Transverse colon (tissue), 4 donors: Measurements from ENCODE around the gene TTPAL. TPM values are rescaled to one million over a fixed set of nuclear protein-coding genes. Genes with fewer than 3 reads are reported as not detected.

ENCODE experiments used
- DNase-seq: peaks from one replicate; pipeline ENCODE4 v3.0.0-alpha.2; 2019
- H3K27ac ChIP-seq, 4 donors: fragments of 200-600 bp; sonication (generic); 2 replicates each; pipeline ENCODE4 v1.5.1; 2016 to 2018; ENCODE audit warnings: inconsistent platforms in 4 of 4
- H3K27me3 ChIP-seq: fragments of 200-600 bp; sonication (generic); 2 replicates; pipeline ENCODE4 v1.5.1; 2017; ENCODE audit warnings: inconsistent platforms
- H3K36me3 ChIP-seq, 4 donors: fragments of 200-600 bp; sonication (generic); 2 replicates each; pipeline ENCODE4 v1.5.1; 2017 to 2019; ENCODE audit warnings: inconsistent platforms in 4 of 4
- H3K4me1 ChIP-seq, 4 donors: fragments of 200-600 bp; sonication (generic); 2 replicates each; pipeline ENCODE4 v1.5.1; 2017 to 2020; ENCODE audit warnings: inconsistent platforms in 4 of 4
- H3K4me3 ChIP-seq, 4 donors: fragments of 200-600 bp; sonication (generic); 1 replicate in 1 of 4; 2 replicates in 3 of 4; pipeline versions ENCODE4 v1.5.1 to v1.6.1; 2017 to 2019; ENCODE audit warnings: inconsistent platforms in 4 of 4
- H3K9me3 ChIP-seq, 2 donors: fragments of 200-600 bp; sonication (generic); 2 replicates each; pipeline ENCODE4 v1.5.1; 2017 to 2019; ENCODE audit warnings: inconsistent platforms in 2 of 2
- EP300 ChIP-seq: sonication (generic); formaldehyde crosslinking; IDR thresholded peaks from one replicate; pipeline ENCODE4 v1.6.1; 2017; ENCODE audit warnings: antibody characterized with exemption, low read depth
- POLR2A ChIP-seq: fragments of 450-650 bp; IDR thresholded peaks from one replicate; pipeline ENCODE4 v1.6.1; 2016; ENCODE audit warnings: antibody characterized with exemption, mild to moderate bottlenecking, moderate library complexity
- POLR2AphosphoS5 ChIP-seq, 3 donors: sonication (generic); formaldehyde crosslinking; IDR thresholded peaks; one replicate each; pipeline ENCODE4 v1.6.1; 2016; ENCODE audit warnings: antibody characterized with exemption in 3 of 3
- WGBS, 2 donors: methylation state at CpG; one replicate each; pipeline ENCODE4 v1.1.5; 2018; ENCODE audit warnings: low coverage in 1 of 2; 5-methylcytosine and 5-hydroxymethylcytosine counted together
- in situ Hi-C, 4 donors: fragments of 200-750 bp; cut with MboI; loops; one replicate each; pipeline versions ENCODE4 v1.15.0 to v1.15.1; 2017; ENCODE audit warnings: low sequenced_read_pairs in 3 of 4, low pct_ligation_motif_present in 1 of 4, low pct_unique_long_range_greater_than_20kb in 1 of 4
- intact Hi-C: fragments of 100-400 bp; cut with DNase I; formaldehyde crosslinking; loops from one replicate; pipeline ENCODE4 v1.15.1; 2023; ENCODE audit warnings: low total_unique reads
- total RNA-seq, 4 donors: library from RNA; depleted of rRNA; stranded (reverse); fragments of >200 nt; gene quantifications; one replicate each; pipeline ENCODE4 v1.1.0, GENCODE V29; 2016
- TF ChIP-seq, protein P1 (sequence below), 5 experiments: fragments of 200-600 bp in 3 of 5; fragments of 450-650 bp in 2 of 5; sonication (generic) in 3 of 5; IDR thresholded peaks; 1 replicate in 2 of 5; 2 replicates in 3 of 5; pipeline ENCODE4 v1.5.1; 2016 to 2017; ENCODE audit warnings: antibody characterized with exemption in 5 of 5, inconsistent platforms in 3 of 5, mild to moderate bottlenecking in 2 of 5, moderate library complexity in 1 of 5

Gene TTPAL
- total RNA-seq, 4 donors from 2014 or later, result 6.8 to 20.9 (median 9.2) TPM

DNA sequence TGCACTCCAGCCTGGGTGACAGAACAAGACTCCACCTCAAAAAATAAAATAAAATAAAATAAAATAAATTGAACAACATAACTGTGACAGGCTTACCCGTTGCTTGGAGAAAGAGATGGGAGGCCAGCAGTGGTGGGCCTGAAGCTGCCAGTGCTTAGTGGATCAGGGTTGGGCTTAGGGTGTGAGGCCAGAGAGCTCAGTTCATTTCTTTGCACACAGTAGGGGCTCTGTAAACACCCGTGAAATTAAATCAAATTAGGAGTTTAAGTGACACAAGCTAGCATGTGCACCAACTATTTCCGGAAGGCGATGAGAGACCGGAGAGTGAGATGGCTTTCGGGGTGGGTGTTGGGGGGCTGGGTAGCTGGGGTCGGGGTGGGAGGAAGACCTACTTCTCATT, 25.8 kb upstream of the TTPAL start:
- 76 to 80% methylated on average over 2 to 7 of the region's 7 CpGs for WGBS, 2 donors
- TF ChIP-seq EP300 (no peak), POLR2A (no peak), POLR2AphosphoS5 (IDR thresholded peaks at IDR 0.05) (no peak)
- TF ChIP-seq, protein P1, sequence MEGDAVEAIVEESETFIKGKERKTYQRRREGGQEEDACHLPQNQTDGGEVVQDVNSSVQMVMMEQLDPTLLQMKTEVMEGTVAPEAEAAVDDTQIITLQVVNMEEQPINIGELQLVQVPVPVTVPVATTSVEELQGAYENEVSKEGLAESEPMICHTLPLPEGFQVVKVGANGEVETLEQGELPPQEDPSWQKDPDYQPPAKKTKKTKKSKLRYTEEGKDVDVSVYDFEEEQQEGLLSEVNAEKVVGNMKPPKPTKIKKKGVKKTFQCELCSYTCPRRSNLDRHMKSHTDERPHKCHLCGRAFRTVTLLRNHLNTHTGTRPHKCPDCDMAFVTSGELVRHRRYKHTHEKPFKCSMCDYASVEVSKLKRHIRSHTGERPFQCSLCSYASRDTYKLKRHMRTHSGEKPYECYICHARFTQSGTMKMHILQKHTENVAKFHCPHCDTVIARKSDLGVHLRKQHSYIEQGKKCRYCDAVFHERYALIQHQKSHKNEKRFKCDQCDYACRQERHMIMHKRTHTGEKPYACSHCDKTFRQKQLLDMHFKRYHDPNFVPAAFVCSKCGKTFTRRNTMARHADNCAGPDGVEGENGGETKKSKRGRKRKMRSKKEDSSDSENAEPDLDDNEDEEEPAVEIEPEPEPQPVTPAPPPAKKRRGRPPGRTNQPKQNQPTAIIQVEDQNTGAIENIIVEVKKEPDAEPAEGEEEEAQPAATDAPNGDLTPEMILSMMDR (IDR thresholded peaks at IDR 0.05), result no peak
- DNase-seq, result no peak
- Histone ChIP-seq H3K36me3 (no peaks in the 10 kb centered on the region), H3K27me3 (no peaks in the 10 kb centered on the region), H3K9me3 (no peaks in the 10 kb centered on the region), H3K27ac (no peak overlapping the region), H3K4me3 (no peak overlapping the region), H3K4me1 (peaks cover 0 to 26% (median 11%) of the 10 kb centered on the region in 4 donors)
- intact Hi-C loops (no loop called here), in situ Hi-C loops (loop anchor here in 3 of 4 donors (25.0 kb wide), 1 partner anchor 238 kb away; the partner anchor contains the start of gene OSER1 (in 3 of the 3))

GRCh38 chr20:44450281-44450889, 25.3 kb upstream of the TTPAL start:
- WGBS, 2 donors, result 34 to 80% methylated on average over 1 to 3 of the region's 3 CpGs

GRCh38 chr20:44450903-44451450, 24.7 kb upstream of the TTPAL start:
- DNase-seq, result no peak
- Histone ChIP-seq H3K36me3 (no peaks in the 10 kb centered on the region), H3K9me3 (no peaks in the 10 kb centered on the region), H3K27ac (no peak overlapping the region), H3K27me3 (no peaks in the 10 kb centered on the region), H3K4me1 (peaks cover 0 to 17% (median 4%) of the 10 kb centered on the region in 4 donors), H3K4me3 (no peak overlapping the region)
- no peak for TF ChIP-seq POLR2AphosphoS5 (IDR thresholded peaks at IDR 0.05)
- TF ChIP-seq, protein P1 (IDR thresholded peaks at IDR 0.05), result no peak
- no peak for TF ChIP-seq POLR2A
- no peak for TF ChIP-seq EP300
- intact Hi-C loops (no loop called here), in situ Hi-C loops (loop anchor here in 3 of 4 donors (25.0 kb wide), 1 partner anchor 239 kb away; the partner anchor contains the start of gene OSER1 (in 3 of the 3))
- WGBS, 2 donors, result 60 to 73% methylated on average over 2 to 7 of the region's 7 CpGs

More at GRCh38 chr20:44450281-44450889, 25.3 kb upstream of the TTPAL start:
- H3K9me3 ChIP-seq, result no peaks in the 10 kb centered on the region
- H3K36me3 ChIP-seq, result no peaks in the 10 kb centered on the region
- no peaks in the 10 kb centered on the region for H3K27me3 ChIP-seq
- no peak overlapping the region for H3K27ac ChIP-seq
- no peak for TF ChIP-seq POLR2A
- intact Hi-C loops (no loop called here), in situ Hi-C loops (loop anchor here in 3 of 4 donors (25.0 kb wide), 1 partner anchor 238 kb away; the partner anchor contains the start of gene OSER1 (in 3 of the 3))
- no peak overlapping the region for H3K4me3 ChIP-seq
- H3K4me1 ChIP-seq, result peaks cover 0 to 23% (median 10%) of the 10 kb centered on the region in 4 donors
- DNase-seq, result no peak

GRCh38 chr20:44454306-44454963, 21.2 kb upstream of the TTPAL start:
- no peak overlapping the region for H3K27ac ChIP-seq
- DNase-seq, result no peak
- H3K27me3 ChIP-seq, result no peaks in the 10 kb centered on the region
- 78 to 87% methylated on average over 5 to 7 of the region's 7 CpGs for WGBS, 2 donors
- H3K36me3 ChIP-seq, result no peaks in the 10 kb centered on the region
- in situ Hi-C loops (loop anchor here in 3 of 4 donors (25.0 kb wide), 1 partner anchor 242 kb away; the partner anchor contains the start of gene OSER1 (in 3 of the 3)), intact Hi-C loops (no loop called here)
- no peak overlapping the region for H3K4me3 ChIP-seq
- H3K4me1 ChIP-seq, result peaks cover 2 to 14% (median 6%) of the 10 kb centered on the region in 4 donors
- no peaks in the 10 kb centered on the region for H3K9me3 ChIP-seq
- TF ChIP-seq POLR2AphosphoS5 (IDR thresholded peaks at IDR 0.05), result no peak
- TF ChIP-seq POLR2A, result no peak
- no peak for TF ChIP-seq EP300
- TF ChIP-seq, protein P1 (IDR thresholded peaks at IDR 0.05), result no peak
